HL-60 (cell line): Measurements from ENCODE around the gene ORM2.

ENCODE experiments used
- DNase-seq, 2 experiments: peaks; one replicate each; pipeline ENCODE4 v3.0.0-alpha.2; 2010 to 2020; ENCODE audit warnings: low read depth in 1 of 2, low spot score in 1 of 2
- H3K27ac ChIP-seq: fragments of 250-450 bp; sonication (Bioruptor Pico); replicated peaks from 2 replicates; pipeline ENCODE4 v1.5.1; 2020; ENCODE audit warnings: mild to moderate bottlenecking, moderate library complexity
- H3K27me3 ChIP-seq: fragments of 250-450 bp; sonication (Bioruptor Pico); 2 replicates; pipeline ENCODE4 v1.5.1; 2021; ENCODE audit warnings: mild to moderate bottlenecking, moderate library complexity; ENCODE audit not compliant: insufficient read depth, poor library complexity, severe bottlenecking
- H3K4me3 ChIP-seq: replicated peaks from 2 replicates; pipeline ENCODE4 v1.5.1; 2011; ENCODE audit warnings: mild to moderate bottlenecking, control low read depth, low read length; ENCODE audit not compliant: insufficient read depth
- GABPA ChIP-seq: IDR thresholded peaks from 2 replicates; pipeline ENCODE4 v1.6.1; 2012; ENCODE audit warnings: low read depth
- POLR2AphosphoS5 ChIP-seq: IDR thresholded peaks from 2 replicates; pipeline ENCODE4 v1.6.1; 2012; ENCODE audit warnings: low read depth
- SPI1 ChIP-seq: IDR thresholded peaks from 2 replicates; pipeline ENCODE4 v1.6.1; 2012; ENCODE audit warnings: low read depth, mild to moderate bottlenecking, borderline replicate concordance
- TF ChIP-seq, protein P1 (sequence below): IDR thresholded peaks from 2 replicates; pipeline ENCODE4 v1.6.1; 2012; ENCODE audit warnings: low read depth; ENCODE audit not compliant: insufficient replicate concordance
- TF ChIP-seq, protein P2 (sequence below): IDR thresholded peaks from one replicate; pipeline ENCODE4 v1.5.1; 2011; ENCODE audit warnings: low read length, control low read depth, inconsistent platforms; ENCODE audit not compliant: insufficient read depth

Gene ORM2

DNA sequence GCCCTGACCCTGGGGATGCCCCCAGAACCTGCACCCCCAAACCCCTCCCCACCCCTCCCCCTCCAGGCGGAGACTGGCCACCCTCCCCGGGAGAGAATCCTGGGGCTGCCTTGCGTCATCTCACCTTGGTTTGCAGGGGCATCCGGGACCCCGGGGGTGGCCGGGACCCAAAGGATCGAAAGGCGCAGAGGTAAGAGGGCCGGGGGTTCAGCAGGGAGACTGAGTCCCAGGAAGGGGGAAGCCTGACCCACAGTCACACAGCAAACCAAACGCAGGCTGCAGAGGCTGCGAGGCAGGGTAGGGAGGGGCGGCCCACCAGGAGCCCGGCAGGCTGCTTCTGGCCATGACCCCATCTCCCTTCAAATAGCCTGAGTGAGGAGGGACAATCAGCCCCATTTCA is 40.6 kb upstream of the ORM2 start:
- no peak for DNase-seq
- Histone ChIP-seq H3K4me3 (no peak overlapping the region), H3K27ac (no peak overlapping the region), H3K27me3 (no peaks in the 10 kb centered on the region)
- TF ChIP-seq, protein P1, sequence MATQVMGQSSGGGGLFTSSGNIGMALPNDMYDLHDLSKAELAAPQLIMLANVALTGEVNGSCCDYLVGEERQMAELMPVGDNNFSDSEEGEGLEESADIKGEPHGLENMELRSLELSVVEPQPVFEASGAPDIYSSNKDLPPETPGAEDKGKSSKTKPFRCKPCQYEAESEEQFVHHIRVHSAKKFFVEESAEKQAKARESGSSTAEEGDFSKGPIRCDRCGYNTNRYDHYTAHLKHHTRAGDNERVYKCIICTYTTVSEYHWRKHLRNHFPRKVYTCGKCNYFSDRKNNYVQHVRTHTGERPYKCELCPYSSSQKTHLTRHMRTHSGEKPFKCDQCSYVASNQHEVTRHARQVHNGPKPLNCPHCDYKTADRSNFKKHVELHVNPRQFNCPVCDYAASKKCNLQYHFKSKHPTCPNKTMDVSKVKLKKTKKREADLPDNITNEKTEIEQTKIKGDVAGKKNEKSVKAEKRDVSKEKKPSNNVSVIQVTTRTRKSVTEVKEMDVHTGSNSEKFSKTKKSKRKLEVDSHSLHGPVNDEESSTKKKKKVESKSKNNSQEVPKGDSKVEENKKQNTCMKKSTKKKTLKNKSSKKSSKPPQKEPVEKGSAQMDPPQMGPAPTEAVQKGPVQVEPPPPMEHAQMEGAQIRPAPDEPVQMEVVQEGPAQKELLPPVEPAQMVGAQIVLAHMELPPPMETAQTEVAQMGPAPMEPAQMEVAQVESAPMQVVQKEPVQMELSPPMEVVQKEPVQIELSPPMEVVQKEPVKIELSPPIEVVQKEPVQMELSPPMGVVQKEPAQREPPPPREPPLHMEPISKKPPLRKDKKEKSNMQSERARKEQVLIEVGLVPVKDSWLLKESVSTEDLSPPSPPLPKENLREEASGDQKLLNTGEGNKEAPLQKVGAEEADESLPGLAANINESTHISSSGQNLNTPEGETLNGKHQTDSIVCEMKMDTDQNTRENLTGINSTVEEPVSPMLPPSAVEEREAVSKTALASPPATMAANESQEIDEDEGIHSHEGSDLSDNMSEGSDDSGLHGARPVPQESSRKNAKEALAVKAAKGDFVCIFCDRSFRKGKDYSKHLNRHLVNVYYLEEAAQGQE = no peak
- TF ChIP-seq, protein P2, sequence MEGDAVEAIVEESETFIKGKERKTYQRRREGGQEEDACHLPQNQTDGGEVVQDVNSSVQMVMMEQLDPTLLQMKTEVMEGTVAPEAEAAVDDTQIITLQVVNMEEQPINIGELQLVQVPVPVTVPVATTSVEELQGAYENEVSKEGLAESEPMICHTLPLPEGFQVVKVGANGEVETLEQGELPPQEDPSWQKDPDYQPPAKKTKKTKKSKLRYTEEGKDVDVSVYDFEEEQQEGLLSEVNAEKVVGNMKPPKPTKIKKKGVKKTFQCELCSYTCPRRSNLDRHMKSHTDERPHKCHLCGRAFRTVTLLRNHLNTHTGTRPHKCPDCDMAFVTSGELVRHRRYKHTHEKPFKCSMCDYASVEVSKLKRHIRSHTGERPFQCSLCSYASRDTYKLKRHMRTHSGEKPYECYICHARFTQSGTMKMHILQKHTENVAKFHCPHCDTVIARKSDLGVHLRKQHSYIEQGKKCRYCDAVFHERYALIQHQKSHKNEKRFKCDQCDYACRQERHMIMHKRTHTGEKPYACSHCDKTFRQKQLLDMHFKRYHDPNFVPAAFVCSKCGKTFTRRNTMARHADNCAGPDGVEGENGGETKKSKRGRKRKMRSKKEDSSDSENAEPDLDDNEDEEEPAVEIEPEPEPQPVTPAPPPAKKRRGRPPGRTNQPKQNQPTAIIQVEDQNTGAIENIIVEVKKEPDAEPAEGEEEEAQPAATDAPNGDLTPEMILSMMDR = no peak
- TF ChIP-seq GABPA (no peak), POLR2AphosphoS5 (no peak), SPI1 (no peak)

DNA sequence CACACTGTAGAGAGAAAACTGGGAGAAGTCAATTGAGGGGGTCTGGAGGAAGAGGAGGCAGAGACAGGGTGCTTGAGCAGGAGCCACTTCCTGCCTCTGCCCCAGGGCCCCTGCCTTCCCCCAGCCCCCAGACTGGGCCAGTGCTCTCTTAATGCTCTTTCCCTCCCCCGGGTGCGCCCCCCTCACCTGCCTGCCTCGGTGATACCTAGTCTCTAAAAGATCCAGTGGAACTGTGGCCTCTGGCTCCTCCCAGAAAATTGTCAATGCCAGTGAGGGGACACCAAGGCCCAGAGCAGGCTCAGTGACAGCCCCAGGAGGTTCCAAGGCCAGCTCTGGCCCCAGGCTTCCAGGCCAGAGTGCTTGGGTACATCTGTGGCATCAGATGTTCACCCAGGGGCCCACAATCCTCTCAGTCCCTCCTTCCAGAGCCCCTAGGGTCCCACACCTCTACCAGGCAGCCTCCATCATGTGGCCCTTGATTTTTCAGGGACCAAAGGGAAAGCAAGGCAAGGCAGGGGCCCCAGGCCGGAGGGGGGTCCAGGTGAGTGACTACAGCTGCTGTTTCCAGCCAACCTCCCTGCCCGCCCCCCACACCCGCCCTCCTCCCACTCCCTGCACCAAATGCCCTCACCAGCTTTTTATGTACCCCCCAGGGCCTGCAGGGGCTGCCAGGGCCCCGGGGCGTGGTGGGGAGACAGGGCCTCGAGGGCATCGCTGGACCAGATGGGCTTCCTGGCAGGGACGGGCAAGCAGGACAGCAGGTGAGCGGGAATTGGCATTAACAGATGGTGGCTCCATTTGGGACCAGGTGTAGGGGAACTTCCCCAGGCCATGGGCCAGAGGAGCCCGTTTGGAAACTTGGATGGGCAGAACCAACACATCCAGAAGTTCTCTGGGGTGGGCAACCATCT is 39.8 kb upstream of the ORM2 start:
- no peaks in the 10 kb centered on the region for H3K27me3 ChIP-seq
- H3K4me3 ChIP-seq = no peak overlapping the region
- no peak overlapping the region for H3K27ac ChIP-seq
- no peak for DNase-seq
- TF ChIP-seq, protein P2 = no peak
- TF ChIP-seq GABPA = no peak
- TF ChIP-seq SPI1 = no peak
- TF ChIP-seq POLR2AphosphoS5 = no peak
- TF ChIP-seq, protein P1 = no peak

DNA sequence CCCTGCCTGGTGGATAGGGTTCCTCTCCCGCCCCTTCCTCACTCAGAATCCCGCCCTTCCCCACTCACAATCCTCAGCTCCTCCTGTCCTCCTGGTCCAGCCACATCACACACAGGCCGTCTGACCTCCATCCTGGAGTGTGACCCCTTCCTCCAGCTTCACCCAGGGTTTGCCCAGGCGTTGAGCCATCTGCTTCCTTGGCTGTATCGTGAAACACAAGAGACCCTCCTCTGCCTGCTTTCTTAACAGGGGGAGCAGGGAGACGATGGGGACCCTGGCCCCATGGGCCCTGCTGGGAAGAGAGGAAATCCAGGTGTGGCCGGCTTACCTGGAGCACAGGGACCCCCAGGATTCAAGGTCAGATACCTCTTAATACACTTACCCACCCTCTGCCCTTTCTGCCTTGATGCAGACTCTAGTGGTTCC is 39.1 kb upstream of the ORM2 start:
- TF ChIP-seq, protein P1 = no peak
- TF ChIP-seq GABPA (no peak), POLR2AphosphoS5 (no peak), SPI1 (no peak)
- TF ChIP-seq, protein P2 = no peak
- no peak for DNase-seq
- Histone ChIP-seq H3K4me3 (no peak overlapping the region), H3K27ac (no peak overlapping the region), H3K27me3 (no peaks in the 10 kb centered on the region)
